ENCODE results near the gene PADI3.

Gene PADI3

GRCh38 chr1:17210176-17210575, 38.7 kb upstream of the PADI3 start:
- TF ChIP-seq CTCF (conservative IDR thresholded peaks at IDR 0.05; ENCODE audit: low read length): no peak
- H3K4me3 ChIP-seq (ENCODE audit: low read length): no peak overlapping the region
- DNase-seq (ENCODE audit: low read depth): no peak

- no peak for DNase-seq (ENCODE audit: low read depth)
- no peak for TF ChIP-seq CTCF (conservative IDR thresholded peaks at IDR 0.05; ENCODE audit: low read length)
- no peak overlapping the region for H3K4me3 ChIP-seq (ENCODE audit: low read length)
These were observed 37.5 kb upstream of the PADI3 start for GRCh38 chr1:17211377-17211776.

GRCh38 chr1:17212009-17212408, 36.9 kb upstream of the PADI3 start:
- TF ChIP-seq CTCF (conservative IDR thresholded peaks at IDR 0.05; ENCODE audit: low read length): no peak
- H3K4me3 ChIP-seq (ENCODE audit: low read length): no peak overlapping the region
- DNase-seq (ENCODE audit: low read depth): no peak

GRCh38 chr1:17212487-17213121, 36.3 kb upstream of the PADI3 start:
- H3K4me3 ChIP-seq (ENCODE audit: low read length): no peak overlapping the region
- no peak for TF ChIP-seq CTCF (conservative IDR thresholded peaks at IDR 0.05; ENCODE audit: low read length)
- DNase-seq (ENCODE audit: low read depth): peak; percentile 86

- no peak for TF ChIP-seq CTCF (conservative IDR thresholded peaks at IDR 0.05; ENCODE audit: low read length)
- no peak overlapping the region for H3K4me3 ChIP-seq (ENCODE audit: low read length)
- no peak for DNase-seq (ENCODE audit: low read depth)
These were observed 35.6 kb upstream of the PADI3 start for GRCh38 chr1:17213148-17213781.

GRCh38 chr1:17213782-17214148, 35.1 kb upstream of the PADI3 start:
- H3K4me3 ChIP-seq (ENCODE audit: low read length): no peak overlapping the region
- DNase-seq (ENCODE audit: low read depth): no peak
- no peak for TF ChIP-seq CTCF (conservative IDR thresholded peaks at IDR 0.05; ENCODE audit: low read length)

GRCh38 chr1:17214876-17215544, 33.9 kb upstream of the PADI3 start:
- DNase-seq (ENCODE audit: low read depth): no peak
- no peak overlapping the region for H3K4me3 ChIP-seq (ENCODE audit: low read length)
- no peak for TF ChIP-seq CTCF (conservative IDR thresholded peaks at IDR 0.05; ENCODE audit: low read length)
